HG02943 (cell line): Measurements from ENCODE around the gene SAMD1.

Source experiments
- ATAC-seq: cut with Tn5 transposase; IDR thresholded peaks from one replicate; pipeline ENCODE4 v1.9.1; 2021; ENCODE audit warnings: mild to moderate bottlenecking, low read depth, moderate library complexity; ENCODE audit not compliant: unreplicated experiment

The SAMD1 gene

DNA sequence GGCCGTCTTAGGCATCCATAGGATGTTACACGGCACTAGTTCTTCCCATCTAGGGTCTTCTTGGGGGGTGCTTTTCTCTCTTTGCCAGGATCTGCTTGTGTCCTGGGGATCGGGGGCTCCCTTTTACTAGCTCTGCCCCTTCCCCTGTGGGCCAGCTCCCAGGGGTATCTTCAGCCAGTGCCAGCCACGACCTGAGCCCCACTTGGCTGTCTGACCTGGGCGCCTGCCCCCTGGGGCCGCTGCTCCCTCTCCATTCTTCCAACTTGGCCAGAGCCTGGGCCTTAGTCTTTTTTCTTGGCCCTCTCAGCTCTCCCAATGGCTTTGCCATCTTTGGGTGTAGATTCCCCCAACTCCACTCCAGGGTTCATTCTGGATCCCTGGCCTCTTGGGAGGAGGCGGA lies 23.9 kb upstream of the SAMD1 start:
- no peak for ATAC-seq

DNA sequence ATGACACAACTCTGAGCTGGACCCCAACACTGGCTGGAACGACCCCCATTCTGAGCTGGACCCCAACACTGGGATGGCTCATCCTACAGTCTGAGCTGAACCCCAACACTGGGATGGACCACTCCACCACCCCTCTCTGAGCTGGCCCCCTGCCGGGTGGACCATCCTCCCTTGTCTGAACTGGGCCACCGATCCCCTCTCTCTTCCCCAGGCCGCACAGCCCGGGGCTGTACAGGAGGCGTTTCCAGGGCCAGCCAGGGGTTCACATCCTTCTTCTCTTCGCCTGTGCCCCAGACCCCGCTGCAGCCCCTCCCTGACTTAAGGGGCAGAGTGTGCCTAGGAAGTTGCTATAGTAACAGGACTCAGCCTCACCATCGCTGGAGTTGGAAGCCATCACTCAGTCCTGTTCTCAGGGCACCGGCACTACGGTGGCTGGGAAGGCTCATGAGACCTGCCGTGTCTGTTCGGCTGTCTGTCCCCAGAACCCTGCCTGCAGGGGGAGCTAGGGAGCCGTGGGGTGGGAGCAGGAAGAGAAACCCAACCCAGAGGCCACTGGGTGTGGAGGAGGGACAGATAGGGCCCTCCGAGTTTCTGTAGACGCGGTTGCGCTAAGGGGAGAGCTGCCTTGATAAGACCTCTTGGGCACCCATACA lies 23.3 kb upstream of the SAMD1 start:
- no peak for ATAC-seq

DNA sequence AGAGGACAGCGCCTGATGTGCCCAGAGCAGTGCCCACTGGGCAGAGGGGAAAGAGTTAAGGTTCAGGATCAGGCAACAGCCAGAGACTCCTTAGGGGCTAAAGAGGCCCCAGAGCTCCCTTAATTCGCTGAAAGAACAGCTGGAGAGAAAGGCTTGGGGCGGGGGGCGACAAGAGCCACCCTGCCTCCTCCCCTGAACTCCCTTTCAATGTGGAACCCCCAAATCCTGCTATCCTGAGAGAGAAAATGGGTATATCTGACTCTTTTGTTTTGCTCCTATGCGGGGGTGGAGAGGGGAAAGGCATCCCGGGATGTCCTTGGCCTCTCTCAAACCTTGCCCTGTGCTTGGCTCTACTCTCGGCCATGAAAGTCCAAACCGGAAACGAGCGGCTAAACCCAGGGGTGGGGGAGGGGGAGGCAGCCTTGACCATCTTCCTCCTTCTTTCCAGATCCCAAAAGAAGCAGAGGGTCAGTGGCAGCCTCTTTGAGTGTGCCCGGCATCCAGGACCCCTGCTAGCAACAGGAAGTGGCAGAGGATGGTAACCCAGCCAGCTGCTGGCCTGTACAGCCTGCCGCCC lies 22.3 kb upstream of the SAMD1 start:
- no peak for ATAC-seq

DNA sequence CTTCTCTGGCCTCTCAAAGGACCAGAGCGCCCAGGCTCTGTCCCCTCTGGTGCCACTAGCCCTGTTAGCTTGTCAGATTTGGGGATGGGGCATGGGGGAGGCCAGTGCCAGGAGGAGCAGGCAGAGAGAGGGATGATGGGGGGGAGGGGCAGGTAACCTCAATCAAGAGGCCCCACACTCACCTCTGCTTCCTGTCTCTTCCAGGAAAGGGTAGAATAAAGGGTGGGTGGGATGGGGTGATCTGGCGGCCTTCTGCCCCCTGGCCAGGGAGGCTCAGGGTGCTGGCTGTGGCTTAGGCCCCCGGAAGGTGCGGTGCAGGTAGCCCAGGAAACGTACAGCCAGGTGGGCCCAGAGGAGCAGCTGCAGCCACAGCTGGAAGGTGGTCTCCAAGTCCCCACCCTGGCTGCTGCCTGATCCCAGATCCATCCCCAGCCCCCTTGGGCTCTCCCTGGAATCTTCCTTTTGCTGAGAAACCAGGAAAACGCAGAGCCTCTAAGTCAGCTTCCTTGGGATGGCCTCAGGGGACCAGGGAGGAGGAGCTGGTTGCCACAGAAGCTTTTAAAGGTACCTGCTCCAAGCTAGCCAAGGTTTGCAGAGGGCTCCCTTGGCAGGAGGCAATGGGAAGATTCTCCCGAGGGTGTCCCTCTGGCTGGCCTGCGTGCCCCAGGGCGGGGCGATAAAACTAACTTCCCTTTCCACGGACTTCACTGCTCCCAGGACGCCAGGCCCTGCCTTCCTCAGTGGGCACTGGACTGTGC lies 21.7 kb upstream of the SAMD1 start:
- ATAC-seq = no peak

DNA sequence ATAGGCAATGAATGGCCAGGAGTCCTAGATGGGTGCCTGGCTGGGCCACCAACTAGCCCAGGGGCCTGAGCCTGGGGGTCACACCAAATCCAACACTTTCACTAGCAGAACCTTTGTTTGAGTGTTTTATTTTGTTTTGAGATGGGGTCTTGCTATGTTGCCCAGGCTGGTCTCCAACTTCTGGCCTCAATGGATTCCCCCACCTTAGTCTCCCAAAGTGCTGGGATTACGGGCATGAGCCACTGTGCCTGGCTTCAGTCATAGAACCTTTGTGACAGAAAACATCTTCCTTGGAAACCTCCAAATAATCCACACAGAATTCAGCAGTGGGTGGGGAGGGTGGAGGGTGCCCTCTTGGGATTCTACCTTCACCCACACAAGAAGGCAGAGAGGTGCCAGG lies 20.9 kb upstream of the SAMD1 start:
- ATAC-seq = no peak

DNA sequence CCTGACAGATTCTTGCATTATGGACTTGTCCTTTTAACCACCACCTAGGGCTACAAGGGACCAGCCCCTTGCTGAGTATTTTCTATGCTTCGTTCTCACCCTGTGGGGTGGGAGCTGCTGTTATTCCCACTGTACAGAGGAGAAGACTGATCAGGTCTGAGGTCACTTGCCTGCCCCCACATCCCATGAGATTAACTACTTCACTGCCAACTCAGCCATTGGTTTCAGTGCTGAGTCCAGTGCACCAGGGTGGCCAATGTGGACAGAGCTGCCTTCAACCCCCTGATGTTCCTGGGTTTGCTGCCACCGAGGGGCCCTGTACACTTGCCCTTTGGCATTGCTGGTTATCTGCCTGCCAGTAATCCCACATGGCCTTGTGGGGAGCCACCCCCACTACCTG lies 20.1 kb upstream of the SAMD1 start:
- no peak for ATAC-seq

DNA sequence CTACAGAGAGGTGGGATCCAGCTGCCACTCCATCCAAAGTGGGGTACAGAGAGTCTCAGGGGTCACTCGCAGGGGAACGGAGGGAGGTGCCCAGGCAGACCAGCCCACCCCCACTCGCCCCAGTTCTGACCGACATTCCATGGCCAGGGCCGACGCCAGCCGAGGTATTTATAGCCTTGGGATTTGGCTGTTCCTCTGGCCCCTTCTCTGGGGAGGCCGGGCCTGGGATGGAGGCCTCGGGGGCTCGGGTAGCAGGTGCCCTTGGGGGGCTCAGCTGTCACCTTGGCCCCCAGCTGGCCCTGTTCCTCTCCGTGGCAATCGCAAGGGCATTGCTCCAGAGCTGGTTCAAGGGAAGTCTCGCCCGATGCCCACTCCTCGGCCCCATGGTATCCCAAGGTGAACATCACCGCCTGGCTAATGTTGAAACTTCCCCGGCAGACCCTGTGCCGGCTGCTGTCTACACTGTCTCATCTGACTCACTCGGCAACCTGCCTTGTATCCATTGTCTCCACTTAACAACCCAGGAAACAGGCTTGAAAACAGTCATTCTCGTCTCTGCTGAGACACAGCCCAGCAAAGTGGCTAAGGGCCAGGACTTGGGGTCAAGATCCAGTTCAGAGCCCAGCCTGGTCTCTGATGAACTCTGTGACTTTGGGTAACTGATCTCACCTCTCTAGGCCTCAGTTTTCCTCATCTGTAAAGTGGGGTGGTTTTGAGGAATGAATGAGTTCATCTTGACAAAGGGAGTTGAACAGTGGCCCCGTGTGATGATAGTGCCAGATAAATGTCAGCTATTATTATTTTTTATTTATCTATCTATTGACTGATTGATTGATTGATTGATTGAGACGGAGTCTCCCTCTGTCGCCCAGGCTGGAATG lies 17.3 kb upstream of the SAMD1 start:
- no peak for ATAC-seq

DNA sequence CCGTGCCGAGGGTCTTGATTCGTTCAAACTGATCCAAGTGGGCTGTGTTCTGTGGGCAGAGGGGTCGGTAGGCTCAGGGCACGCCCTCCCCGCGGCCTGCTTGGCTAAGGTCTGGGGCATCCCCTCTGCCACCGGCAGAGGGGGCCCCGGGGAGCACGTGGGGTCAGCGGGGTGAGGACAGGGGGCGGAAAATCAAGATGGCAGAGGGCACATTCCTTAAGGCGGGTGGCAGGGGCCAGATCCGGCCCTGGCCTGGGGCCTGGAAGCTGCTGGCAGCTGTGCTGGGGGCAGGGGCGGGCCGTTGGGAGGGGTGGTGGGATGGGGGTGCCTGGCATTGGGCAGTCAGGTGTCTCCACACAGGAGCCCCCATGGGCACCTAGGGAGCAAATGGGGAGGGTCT lies 16.3 kb upstream of the SAMD1 start:
- ATAC-seq = no peak

DNA sequence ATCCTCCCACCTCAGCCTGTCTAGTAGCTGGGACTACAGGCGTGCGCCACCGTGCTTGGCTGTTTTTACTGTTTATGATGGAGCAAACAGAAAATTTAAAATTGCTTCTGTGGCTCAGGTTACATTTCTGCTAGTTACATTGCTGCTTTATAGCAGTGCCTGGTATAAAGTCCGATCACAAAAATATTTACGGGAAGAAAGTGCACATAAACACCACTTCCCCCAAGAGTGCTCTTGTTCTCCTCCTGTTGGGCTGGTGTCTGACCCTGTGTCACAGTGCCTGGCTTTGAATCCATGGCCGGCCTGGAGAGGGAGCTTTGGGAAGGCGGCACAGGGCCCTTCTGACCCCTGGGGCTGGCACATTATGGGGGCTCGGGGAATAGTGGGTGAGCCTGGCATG lies 15.1 kb upstream of the SAMD1 start:
- ATAC-seq = no peak

DNA sequence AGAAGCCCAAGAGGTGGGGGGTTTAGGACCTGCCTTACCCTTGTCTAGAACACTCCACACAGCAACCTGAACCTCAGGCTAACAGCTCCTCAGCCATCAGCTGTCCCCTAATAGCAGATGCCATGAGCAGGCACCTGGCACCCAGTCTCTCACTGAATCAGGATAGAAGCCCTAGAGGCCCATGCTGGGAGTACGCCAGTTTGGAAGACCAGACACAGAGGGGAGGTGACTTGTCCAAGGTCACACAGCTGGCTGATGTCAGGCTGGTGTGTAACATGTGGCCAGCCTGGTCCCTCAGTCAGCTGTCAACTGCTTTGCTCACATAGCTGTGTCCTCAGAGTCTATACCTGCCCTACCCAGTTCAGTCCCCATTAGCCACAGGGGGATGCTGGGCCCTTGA lies 12.8 kb upstream of the SAMD1 start:
- no peak for ATAC-seq

DNA sequence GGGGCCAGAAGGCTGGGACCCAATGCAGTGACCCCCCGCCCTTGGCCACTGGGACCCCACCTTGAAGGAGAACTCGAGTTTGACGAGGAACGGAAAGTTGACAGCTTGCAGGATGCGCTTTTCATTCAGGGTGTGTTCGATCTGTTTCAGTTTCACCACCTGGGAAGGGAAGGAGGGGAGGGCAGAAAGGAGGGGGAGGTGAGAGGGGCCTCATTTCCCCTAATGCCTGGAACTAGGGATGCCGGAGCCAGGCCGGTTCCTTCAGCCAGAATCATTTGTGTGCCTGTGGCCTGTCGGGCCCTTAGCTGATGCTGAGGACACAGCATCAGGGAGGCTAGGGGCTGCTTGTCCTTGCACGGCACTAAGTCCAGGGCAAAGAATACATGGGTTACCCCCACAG lies 12.2 kb upstream of the SAMD1 start:
- ATAC-seq = no peak

DNA sequence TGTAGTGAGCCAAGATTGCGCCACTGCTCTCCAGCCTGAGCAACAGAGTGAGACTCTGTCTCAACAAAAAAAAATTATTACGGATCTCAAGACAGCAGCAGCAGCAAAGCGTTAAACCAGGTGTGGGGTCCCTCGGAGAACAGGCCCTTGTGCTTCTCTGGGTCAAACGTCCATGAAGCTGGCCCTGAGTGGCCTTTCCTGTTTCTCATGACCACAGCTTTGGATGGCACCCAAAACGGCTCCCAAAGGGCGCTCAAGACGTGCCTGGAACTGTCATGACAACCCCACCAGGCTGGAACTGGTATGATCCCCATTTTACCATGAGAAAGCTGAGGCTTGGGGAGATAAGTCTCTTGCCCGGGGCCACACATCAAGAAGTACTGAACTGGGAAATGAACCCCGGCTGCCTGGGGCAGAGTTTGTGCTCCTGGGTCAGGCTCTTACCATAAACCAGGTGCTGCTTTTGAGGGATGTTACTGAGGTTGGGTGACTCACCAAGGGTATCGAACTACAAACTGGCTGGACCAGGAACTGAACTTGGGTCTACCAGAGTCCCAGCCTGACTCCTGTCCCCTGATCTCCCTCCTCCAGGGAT lies 11.6 kb upstream of the SAMD1 start:
- no peak for ATAC-seq

DNA sequence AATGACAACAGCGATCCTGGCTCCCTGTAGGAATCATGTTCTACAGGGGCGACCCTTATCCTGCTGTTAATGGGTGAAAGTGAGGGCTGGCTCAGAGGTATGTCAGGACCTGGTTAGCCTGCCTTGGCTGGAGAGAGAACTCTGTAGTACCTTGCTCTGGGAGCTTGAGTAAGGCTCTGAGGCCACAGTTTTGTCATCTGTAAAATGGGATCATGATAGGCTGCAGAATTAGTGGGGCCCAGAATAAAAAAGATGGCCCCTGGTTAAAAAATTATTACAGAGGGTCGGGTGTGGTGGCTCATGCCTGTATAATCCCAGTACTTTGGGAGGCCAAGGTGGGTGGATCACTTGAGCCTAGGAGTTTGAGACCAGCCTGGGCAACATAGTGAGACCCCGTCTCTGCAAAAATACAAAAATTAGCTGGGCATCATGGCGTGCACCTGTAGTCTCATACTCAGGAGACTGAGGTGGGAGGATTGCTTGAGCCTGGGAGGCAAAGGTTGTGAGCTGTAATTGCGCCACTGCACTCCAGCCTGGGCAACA lies 10.5 kb upstream of the SAMD1 start:
- no peak for ATAC-seq

DNA sequence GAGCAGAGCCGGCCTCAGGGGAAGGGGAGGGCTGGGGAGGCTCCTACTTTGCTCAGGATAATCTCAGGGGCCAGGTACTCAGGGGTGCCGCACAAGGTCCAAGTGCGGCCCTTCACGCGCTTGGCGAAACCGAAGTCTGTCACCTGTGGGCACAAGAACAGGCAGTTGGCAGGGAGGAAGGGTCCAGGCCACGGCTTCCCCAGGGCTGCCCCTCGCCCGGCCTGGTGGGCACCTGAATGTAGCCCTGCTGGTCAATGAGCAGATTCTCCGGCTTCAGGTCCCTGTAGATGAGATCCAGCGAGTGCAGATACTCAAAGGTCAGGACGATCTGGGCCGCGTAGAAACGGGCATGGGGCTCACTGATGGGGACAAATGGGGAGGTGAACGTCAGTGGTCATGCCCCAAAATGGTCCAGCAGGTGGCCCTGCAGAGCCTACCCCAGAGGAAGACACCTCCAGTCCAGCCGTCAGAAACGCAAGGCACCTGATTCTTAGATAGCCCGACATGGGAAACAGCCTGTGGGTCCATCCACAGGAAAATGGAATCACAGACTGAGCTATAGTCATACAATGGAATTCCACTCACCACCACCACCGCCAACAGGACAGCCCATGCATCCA lies 7.1 kb upstream of the SAMD1 start:
- no peak for ATAC-seq

DNA sequence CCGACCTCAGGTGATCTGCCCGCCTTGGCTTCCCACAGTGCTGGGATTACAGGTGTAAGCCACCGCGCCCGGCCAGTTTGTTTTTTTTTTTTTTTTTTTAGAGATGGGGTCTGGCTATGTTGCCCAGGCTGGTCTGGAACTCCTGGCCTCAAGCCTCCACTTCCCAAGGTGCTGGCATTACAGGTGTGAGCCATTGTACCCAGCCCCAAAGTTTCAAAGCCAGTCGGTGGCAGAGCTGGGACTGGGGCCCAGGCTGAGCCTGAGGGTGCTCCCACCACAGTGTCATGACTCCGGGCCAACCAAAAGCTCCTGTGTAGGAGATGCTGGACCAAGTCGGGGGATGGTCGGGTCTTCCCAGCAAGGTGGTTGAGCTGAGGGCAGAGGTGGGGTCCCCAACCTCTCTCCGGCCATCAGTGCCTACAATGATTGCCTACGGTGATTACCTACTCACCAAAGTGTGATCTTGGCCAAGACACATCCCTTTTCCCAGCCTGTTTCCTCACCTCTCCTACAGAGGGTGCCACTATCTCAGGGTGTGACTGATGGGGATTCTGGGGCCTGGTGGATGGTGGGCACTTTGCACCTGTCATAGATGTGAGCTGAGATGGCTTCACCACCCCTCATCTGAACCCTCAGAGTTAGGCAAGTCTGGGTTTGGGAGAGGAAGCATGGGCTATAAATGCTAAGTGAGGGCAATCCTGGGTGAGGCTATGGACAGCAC lies 5.9 kb upstream of the SAMD1 start:
- no peak for ATAC-seq

DNA sequence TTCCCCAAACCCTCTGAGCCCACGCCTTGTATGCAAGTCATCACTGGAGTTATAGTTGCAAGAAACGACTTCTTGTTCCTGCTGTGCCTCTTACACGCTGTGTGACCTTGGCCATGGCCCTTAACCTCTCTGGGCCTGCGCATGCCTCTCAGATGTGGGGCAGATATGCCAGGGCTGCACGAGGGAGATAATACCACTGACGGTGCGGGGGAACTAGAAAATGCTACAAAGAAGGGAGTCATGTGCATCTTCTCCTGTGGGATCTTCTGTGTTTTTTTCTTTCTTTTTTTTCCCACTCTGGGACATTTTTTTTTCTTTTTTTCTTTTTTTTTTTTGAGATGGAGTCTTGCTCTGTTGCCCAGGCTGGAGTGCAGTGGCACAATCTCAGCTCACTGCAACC lies 4.3 kb upstream of the SAMD1 start:
- no peak for ATAC-seq

DNA sequence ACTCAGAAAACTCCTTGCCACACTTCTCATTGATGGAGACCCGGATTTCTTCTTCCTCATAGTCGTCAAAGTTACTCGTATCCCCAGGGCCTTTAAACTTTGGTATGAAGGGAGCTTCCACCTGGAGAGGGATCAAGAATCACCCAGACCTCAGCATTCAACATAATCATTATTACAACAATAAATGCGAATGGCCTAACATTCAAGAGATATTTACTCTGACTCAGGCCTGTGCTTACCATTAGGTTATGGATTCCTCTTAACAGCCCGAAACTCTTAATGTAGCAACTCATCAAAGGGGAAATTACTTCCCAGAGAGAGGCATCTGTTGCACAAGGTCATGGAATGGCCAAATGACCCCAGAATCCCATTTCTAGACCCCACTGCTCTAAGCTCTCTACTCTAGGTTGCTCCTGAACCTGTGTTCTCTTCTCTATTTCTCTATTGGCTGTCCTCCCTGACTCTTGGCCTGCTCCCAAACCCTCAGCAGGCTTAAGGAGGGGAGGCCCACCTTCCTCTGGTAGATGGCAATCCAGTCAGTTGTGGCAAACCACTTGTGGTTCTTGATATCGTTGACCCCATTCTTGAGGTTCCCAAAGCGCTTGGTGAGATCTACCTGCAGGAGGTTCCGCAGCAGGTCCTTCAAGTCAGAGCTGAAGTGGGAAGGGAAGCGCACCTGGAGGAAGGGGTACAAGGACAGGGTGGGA lies 2.7 kb upstream of the SAMD1 start:
- ATAC-seq = no peak

DNA sequence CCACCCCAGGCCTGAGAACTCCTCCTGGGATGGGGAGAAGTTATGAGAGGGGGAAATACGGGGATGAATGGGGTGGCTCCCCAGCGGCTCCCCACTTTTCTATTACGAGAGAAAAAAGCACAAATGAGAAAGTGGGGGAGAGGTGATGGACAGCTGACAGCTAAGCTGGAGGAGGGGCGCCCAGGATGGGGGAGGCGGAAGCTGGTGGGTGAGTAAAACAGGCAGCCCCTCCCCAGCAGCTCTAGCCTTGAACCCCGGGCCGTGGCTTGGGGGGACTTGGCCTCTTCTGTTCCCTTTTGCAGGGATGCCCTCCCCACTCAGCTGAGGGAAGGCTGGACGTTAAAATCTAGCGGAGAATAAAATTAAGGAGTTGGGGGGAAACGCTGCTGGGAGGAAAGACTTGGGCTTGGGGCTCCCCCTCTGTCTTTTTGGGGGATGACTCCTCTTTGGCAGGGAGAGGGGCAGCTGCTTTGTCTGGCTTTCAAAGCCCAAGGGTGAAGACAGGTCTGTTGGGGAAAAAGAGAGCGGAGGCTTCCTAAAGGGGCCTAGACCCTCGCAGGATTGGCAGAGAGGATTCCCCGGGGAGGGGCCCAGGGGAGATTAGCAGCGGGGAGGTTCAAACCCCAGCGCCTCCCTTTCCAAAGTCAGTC lies 1.4 kb upstream of the SAMD1 start:
- ATAC-seq = no peak
